ENCODE data around the gene CBX8.

The CBX8 gene

GRCh38 chr17:79834565-79835469 is 37.9 kb upstream of the CBX8 start:
- no peak for DNase-seq

- no peak for DNase-seq
Observed at GRCh38 chr17:79833744-79834564, 37.1 kb upstream of the CBX8 start.

- DNase-seq = no peak
Observed at GRCh38 chr17:79833110-79833450, 36.2 kb upstream of the CBX8 start.

- DNase-seq = no peak
Observed at GRCh38 chr17:79832218-79833109, 35.6 kb upstream of the CBX8 start.

- no peak for DNase-seq
Observed at GRCh38 chr17:79831265-79832217, 34.7 kb upstream of the CBX8 start.

GRCh38 chr17:79830763-79831264 is 33.9 kb upstream of the CBX8 start:
- no peak for DNase-seq

GRCh38 chr17:79830303-79830702 is 33.4 kb upstream of the CBX8 start:
- DNase-seq = no peak

- DNase-seq = no peak
Observed at GRCh38 chr17:79829457-79829856, 32.6 kb upstream of the CBX8 start.

- no peak for DNase-seq
Observed at GRCh38 chr17:79829004-79829403, 32.1 kb upstream of the CBX8 start.

GRCh38 chr17:79826841-79827578 is 30.1 kb upstream of the CBX8 start:
- DNase-seq = no peak

- no peak for DNase-seq
Observed at GRCh38 chr17:79826204-79826680, 29.4 kb upstream of the CBX8 start.

GRCh38 chr17:79825580-79825921 is 28.7 kb upstream of the CBX8 start:
- no peak for DNase-seq

GRCh38 chr17:79824893-79825579 is 28.2 kb upstream of the CBX8 start:
- DNase-seq = no peak

GRCh38 chr17:79824234-79824633 is 27.4 kb upstream of the CBX8 start:
- DNase-seq = no peak

- no peak for DNase-seq
Observed at GRCh38 chr17:79822583-79823124, 25.8 kb upstream of the CBX8 start.

- DNase-seq = no peak
Observed at GRCh38 chr17:79821331-79822095, 24.6 kb upstream of the CBX8 start.

- DNase-seq = no peak
Observed at GRCh38 chr17:79820959-79821330, 24.1 kb upstream of the CBX8 start.

GRCh38 chr17:79819534-79820276 is 22.8 kb upstream of the CBX8 start:
- no peak for DNase-seq
